ENCODE results near the gene GFRA4.
"Not testable (repeated sequence)": the region's sequence is repeated elsewhere in the genome, so short reads cannot be mapped to it uniquely, and the experiment has no call there.

Gene GFRA4

GRCh38 chr20:3652676-3653596 is 10.3 kb downstream of the GFRA4 start:
- no peak for DNase-seq

- no peak for DNase-seq
Measured at GRCh38 chr20:3652221-3652620, 11.0 kb downstream of the GFRA4 start.

- DNase-seq = no peak
Measured at GRCh38 chr20:3651204-3651962, 11.8 kb downstream of the GFRA4 start.

GRCh38 chr20:3648951-3649350 is 14.2 kb downstream of the GFRA4 start:
- no peak for DNase-seq

- DNase-seq = peak in 1 of 2 donors; percentile 58
Measured at GRCh38 chr20:3647473-3647872, 15.7 kb downstream of the GFRA4 start.

- no peak for DNase-seq
Measured at GRCh38 chr20:3646651-3647050, 16.5 kb downstream of the GFRA4 start.

- no peak for DNase-seq
Measured at GRCh38 chr20:3646067-3646440, 17.1 kb downstream of the GFRA4 start.

- DNase-seq = no peak
Measured at GRCh38 chr20:3645309-3646066, 17.7 kb downstream of the GFRA4 start.

- DNase-seq = no peak
Measured at GRCh38 chr20:3640259-3640658, 22.9 kb downstream of the GFRA4 start.

GRCh38 chr20:3635346-3635745 is 27.9 kb downstream of the GFRA4 start:
- DNase-seq = no peak

GRCh38 chr20:3633913-3634478 is 29.2 kb downstream of the GFRA4 start:
- no peak for DNase-seq

GRCh38 chr20:3632311-3633004 is 30.7 kb downstream of the GFRA4 start:
- no peak for DNase-seq

- DNase-seq = no peak
Measured at GRCh38 chr20:3631534-3631933, 31.7 kb downstream of the GFRA4 start.

GRCh38 chr20:3630429-3630828 is 32.8 kb downstream of the GFRA4 start:
- no peak for DNase-seq

GRCh38 chr20:3629893-3630292 is 33.3 kb downstream of the GFRA4 start:
- DNase-seq = no peak

GRCh38 chr20:3628502-3629314 is 34.5 kb downstream of the GFRA4 start:
- DNase-seq = no peak

GRCh38 chr20:3627476-3627875 is 35.7 kb downstream of the GFRA4 start:
- no peak for DNase-seq

GRCh38 chr20:3622406-3622805 is 40.8 kb downstream of the GFRA4 start:
- no peak for DNase-seq

GRCh38 chr20:3621111-3621510 is 42.1 kb downstream of the GFRA4 start:
- DNase-seq = no peak

GRCh38 chr20:3616250-3616649 is 46.9 kb downstream of the GFRA4 start:
- no peak for DNase-seq

GRCh38 chr20:3615171-3615840 is 47.9 kb downstream of the GFRA4 start:
- not testable (repeated sequence) for DNase-seq

All from hippocampal formation (tissue), 2 donors.